H9 (cell line): Measurements from ENCODE around the gene OTX1. TPM values are rescaled to one million over a fixed set of nuclear protein-coding genes. Genes with fewer than 3 reads are reported as not detected.
A peak's percentile ranks its signal among the peaks of the same experiment; 100 is the strongest.

Experiments
- DNase-seq: peaks from one replicate; pipeline ENCODE4 v3.0.0-alpha.2; 2017
- H2AFZ ChIP-seq: one replicate; pipeline ENCODE4 v1.6.1; 2013; ENCODE audit warnings: mild to moderate bottlenecking, low read length, control low read depth, moderate library complexity
- H2AK5ac ChIP-seq: 2 replicates; pipeline ENCODE4 v1.6.1; 2013; ENCODE audit warnings: low read length, control low read depth, mixed read lengths; ENCODE audit not compliant: insufficient read length
- H2BK120ac ChIP-seq: one replicate; pipeline ENCODE4 v1.6.1; 2013; ENCODE audit warnings: low read depth, mild to moderate bottlenecking, low read length, control low read depth, inconsistent platforms; ENCODE audit not compliant: poor library complexity, severe bottlenecking
- H2BK12ac ChIP-seq: 2 replicates; pipeline ENCODE4 v1.6.1; 2013; ENCODE audit warnings: low read length, control low read depth, mixed read lengths, low read depth; ENCODE audit not compliant: insufficient read length
- H2BK15ac ChIP-seq: 2 replicates; pipeline ENCODE4 v1.6.1; 2013; ENCODE audit warnings: low read depth, low read length, control low read depth
- H2BK20ac ChIP-seq: one replicate; pipeline ENCODE4 v1.6.1; 2013; ENCODE audit warnings: low read depth, mild to moderate bottlenecking, low read length, control low read depth, inconsistent platforms; ENCODE audit not compliant: poor library complexity, severe bottlenecking
- H2BK5ac ChIP-seq: 2 replicates; pipeline ENCODE4 v1.6.1; 2013; ENCODE audit warnings: low read length, control low read depth, mixed read lengths; ENCODE audit not compliant: insufficient read length
- H3K14ac ChIP-seq: 2 replicates; pipeline ENCODE4 v1.6.1; 2013; ENCODE audit warnings: low read length, control low read depth; ENCODE audit not compliant: insufficient read depth
- H3K18ac ChIP-seq: 2 replicates; pipeline ENCODE4 v1.6.1; 2013; ENCODE audit warnings: low read depth, mild to moderate bottlenecking, mixed read lengths, low read length, control low read depth; ENCODE audit not compliant: insufficient read length
- H3K23ac ChIP-seq: 2 replicates; pipeline ENCODE4 v1.6.1; 2013; ENCODE audit warnings: low read length, control low read depth, mixed read lengths, low read depth; ENCODE audit not compliant: insufficient read length
- H3K23me2 ChIP-seq: 2 replicates; pipeline ENCODE4 v1.6.1; 2013; ENCODE audit warnings: low read depth, mild to moderate bottlenecking, mixed read lengths, low read length, control low read depth; ENCODE audit not compliant: insufficient read length, poor library complexity, severe bottlenecking
- H3K27ac ChIP-seq: 2 replicates; pipeline ENCODE4 v1.5.1; 2013; ENCODE audit warnings: low read length, control low read depth, mixed read lengths, low read depth; ENCODE audit not compliant: insufficient read length
- H3K27me3 ChIP-seq: 2 replicates; pipeline ENCODE4 v1.6.1; 2013; ENCODE audit warnings: low read length, control low read depth, inconsistent platforms; ENCODE audit not compliant: insufficient read depth
- H3K4ac ChIP-seq: 2 replicates; pipeline ENCODE4 v1.6.1; 2013; ENCODE audit warnings: low read depth, mild to moderate bottlenecking, control low read depth, inconsistent platforms, low read length, moderate library complexity
- H3K4me1 ChIP-seq: 2 replicates; pipeline ENCODE4 v1.6.1; 2013; ENCODE audit warnings: low read length, control low read depth, inconsistent platforms; ENCODE audit not compliant: insufficient read depth
- H3K4me2 ChIP-seq: 2 replicates; pipeline ENCODE4 v1.6.1; 2013; ENCODE audit warnings: low read length, control low read depth, mixed read lengths; ENCODE audit not compliant: insufficient read length, insufficient read depth
- H3K56ac ChIP-seq: 2 replicates; pipeline ENCODE4 v1.6.1; 2013; ENCODE audit warnings: low read depth, mild to moderate bottlenecking, mixed read lengths, low read length, control low read depth; ENCODE audit not compliant: insufficient read length
- H3K79me1 ChIP-seq: 2 replicates; pipeline ENCODE4 v1.6.1; 2013; ENCODE audit warnings: low read depth, mild to moderate bottlenecking, moderate library complexity, low read length, control low read depth, inconsistent platforms; ENCODE audit not compliant: insufficient read depth, poor library complexity, severe bottlenecking
- H3K79me2 ChIP-seq: 2 replicates; pipeline ENCODE4 v1.6.1; 2013; ENCODE audit warnings: low read length, control low read depth, inconsistent platforms; ENCODE audit not compliant: insufficient read depth
- H3K9ac ChIP-seq: 2 replicates; pipeline ENCODE4 v1.6.1; 2013; ENCODE audit warnings: low read length, control low read depth, mixed read lengths; ENCODE audit not compliant: insufficient read length; ENCODE audit errors: extremely low read depth
- H3K9me3 ChIP-seq: one replicate; pipeline ENCODE4 v1.6.1; 2013; ENCODE audit warnings: low read depth, low read length, inconsistent platforms; ENCODE audit not compliant: control insufficient read depth
- H3T11ph ChIP-seq: one replicate; pipeline ENCODE4 v1.6.1; 2013; ENCODE audit warnings: mild to moderate bottlenecking, low read length, control low read depth, inconsistent platforms
- H4K20me1 ChIP-seq: one replicate; pipeline ENCODE4 v1.6.1; 2013; ENCODE audit not compliant: control insufficient read depth, insufficient read length, insufficient read depth
- H4K5ac ChIP-seq: 2 replicates; pipeline ENCODE4 v1.6.1; 2013; ENCODE audit warnings: low read depth, mild to moderate bottlenecking, mixed read lengths, low read length, control low read depth; ENCODE audit not compliant: insufficient read length
- H4K8ac ChIP-seq: replicated peaks from 2 replicates; pipeline ENCODE4 v1.6.1; 2013; ENCODE audit warnings: low read length, control low read depth, mixed read lengths, low read depth; ENCODE audit not compliant: insufficient read length
- H4K91ac ChIP-seq: 2 replicates; pipeline ENCODE4 v1.6.1; 2013; ENCODE audit warnings: low read depth, mild to moderate bottlenecking, moderate library complexity, mixed read lengths, low read length, control low read depth; ENCODE audit not compliant: insufficient read length
- H3K27ac Mint-ChIP-seq, 3 experiments: 2 replicates in 2 of 3; 3 replicates in 1 of 3; pipeline ENCODE4 v1.8.0; 2020 to 2021; ENCODE audit warnings: mixed read lengths in 3 of 3, mild to moderate bottlenecking in 1 of 3, moderate library complexity in 1 of 3
- H3K27me3 Mint-ChIP-seq: 2 replicates; pipeline ENCODE4 v1.8.0; 2021; ENCODE audit warnings: low read depth, mild to moderate bottlenecking, moderate library complexity, mixed read lengths
- H3K36me3 Mint-ChIP-seq, 3 experiments: 2 replicates in 2 of 3; 3 replicates in 1 of 3; pipeline ENCODE4 v1.8.0; 2020 to 2021; ENCODE audit warnings: low read depth in 3 of 3, mixed read lengths in 3 of 3; ENCODE audit not compliant: insufficient read depth in 1 of 3
- H3K4me1 Mint-ChIP-seq, 2 experiments: 2 replicates each; pipeline ENCODE4 v1.8.0; 2020; ENCODE audit warnings: mixed read lengths in 2 of 2
- H3K4me3 Mint-ChIP-seq, 2 experiments: 2 replicates in 1 of 2; 3 replicates in 1 of 2; pipeline ENCODE4 v1.8.0; 2020 to 2021; ENCODE audit warnings: mild to moderate bottlenecking in 2 of 2, mixed read lengths in 2 of 2, moderate library complexity in 1 of 2
- H3K9me3 Mint-ChIP-seq, 2 experiments: 2 replicates in 1 of 2; 3 replicates in 1 of 2; pipeline ENCODE4 v1.8.0; 2020; ENCODE audit warnings: mild to moderate bottlenecking in 2 of 2, mixed read lengths in 2 of 2, moderate library complexity in 1 of 2
- WGBS: extraction: QIAGEN DNeasy Blood & Tissue Kit; methylation state at CpG from one replicate; pipeline ENCODE4 v1.1.7; 2013; ENCODE audit warnings: missing lambda C conversion rate, low lambda C conversion rate, mixed read lengths; ENCODE audit not compliant: insufficient read length; ENCODE audit errors: extremely low coverage; 5-methylcytosine and 5-hydroxymethylcytosine counted together
- total RNA-seq: library from RNA; stranded (reverse); gene quantifications from 2 replicates; pipeline ENCODE4 v1.2.1, GENCODE V29; 2021
- TF ChIP-seq, protein P1 (sequence below): fragments of 200-600 bp; sonication (generic); conservative IDR thresholded peaks from 3 replicates; pipeline ENCODE4 v1.8.0; 2021; ENCODE audit warnings: antibody characterized with exemption, mild to moderate bottlenecking

OTX1 gene
- total RNA-seq, 1 experiment from 2014 or later, result 0.13 TPM

GRCh38 chr2:63023444-63023843 is 27.2 kb upstream of the OTX1 start:
- H2BK120ac ChIP-seq, result no peak overlapping the region
- no peak overlapping the region for H2BK20ac ChIP-seq
- no peak overlapping the region for H4K91ac ChIP-seq
- H3K9me3 ChIP-seq, result no peaks in the 10 kb centered on the region
- H2BK12ac ChIP-seq, result no peak overlapping the region
- H3K27me3 Mint-ChIP-seq, result no peaks in the 10 kb centered on the region
- no peaks in the 10 kb centered on the region; a peak in 2 of 7 replicates for H3K36me3 Mint-ChIP-seq
- H3K4ac ChIP-seq, result no peak overlapping the region
- H3K4me1 ChIP-seq, result no peaks in the 10 kb centered on the region
- no peak overlapping the region for H3K4me3 Mint-ChIP-seq
- H2BK5ac ChIP-seq, result no peak overlapping the region
- no peak overlapping the region for H4K5ac ChIP-seq
- TF ChIP-seq, protein P1, sequence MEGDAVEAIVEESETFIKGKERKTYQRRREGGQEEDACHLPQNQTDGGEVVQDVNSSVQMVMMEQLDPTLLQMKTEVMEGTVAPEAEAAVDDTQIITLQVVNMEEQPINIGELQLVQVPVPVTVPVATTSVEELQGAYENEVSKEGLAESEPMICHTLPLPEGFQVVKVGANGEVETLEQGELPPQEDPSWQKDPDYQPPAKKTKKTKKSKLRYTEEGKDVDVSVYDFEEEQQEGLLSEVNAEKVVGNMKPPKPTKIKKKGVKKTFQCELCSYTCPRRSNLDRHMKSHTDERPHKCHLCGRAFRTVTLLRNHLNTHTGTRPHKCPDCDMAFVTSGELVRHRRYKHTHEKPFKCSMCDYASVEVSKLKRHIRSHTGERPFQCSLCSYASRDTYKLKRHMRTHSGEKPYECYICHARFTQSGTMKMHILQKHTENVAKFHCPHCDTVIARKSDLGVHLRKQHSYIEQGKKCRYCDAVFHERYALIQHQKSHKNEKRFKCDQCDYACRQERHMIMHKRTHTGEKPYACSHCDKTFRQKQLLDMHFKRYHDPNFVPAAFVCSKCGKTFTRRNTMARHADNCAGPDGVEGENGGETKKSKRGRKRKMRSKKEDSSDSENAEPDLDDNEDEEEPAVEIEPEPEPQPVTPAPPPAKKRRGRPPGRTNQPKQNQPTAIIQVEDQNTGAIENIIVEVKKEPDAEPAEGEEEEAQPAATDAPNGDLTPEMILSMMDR, result peak; percentile 72
- no peaks in the 10 kb centered on the region for H3K79me2 ChIP-seq
- H3K18ac ChIP-seq, result no peak overlapping the region
- no peak overlapping the region for H3K4me2 ChIP-seq
- WGBS, result no CpG with 5 or more reads among the region's 1 CpG
- H2AFZ ChIP-seq, result no peak overlapping the region
- no peak overlapping the region for H4K8ac ChIP-seq
- H2BK15ac ChIP-seq, result no peak overlapping the region
- no peaks in the 10 kb centered on the region for H3K9me3 Mint-ChIP-seq
- no peaks in the 10 kb centered on the region for H3K79me1 ChIP-seq
- DNase-seq, result peak; percentile 62
- H3K14ac ChIP-seq, result no peak overlapping the region
- no peak overlapping the region for H3K56ac ChIP-seq
- H3K4me1 Mint-ChIP-seq, result no peaks in the 10 kb centered on the region
- no peak overlapping the region for H3T11ph ChIP-seq
- no peak overlapping the region for H2AK5ac ChIP-seq
- H3K23me2 ChIP-seq, result no peaks in the 10 kb centered on the region
- H3K27ac Mint-ChIP-seq, result no peak overlapping the region
- H3K27me3 ChIP-seq, result no peaks in the 10 kb centered on the region
- H3K27ac ChIP-seq, result no peak overlapping the region
- H3K9ac ChIP-seq, result no peak overlapping the region
- no peaks in the 10 kb centered on the region for H4K20me1 ChIP-seq
- H3K23ac ChIP-seq, result no peak overlapping the region
